D341Med (cell line): ENCODE data around the gene MIAT.

Experiments
- DNase-seq: peaks from one replicate; pipeline ENCODE4 v3.0.0; 2012; ENCODE audit warnings: low spot score

MIAT gene

GRCh38 chr22:26669060-26669481 is 11.7 kb downstream of the MIAT start:
- peak; percentile 54 for DNase-seq

- DNase-seq, result no peak
These were observed 13.1 kb downstream of the MIAT start for GRCh38 chr22:26670459-26670858.

DNA sequence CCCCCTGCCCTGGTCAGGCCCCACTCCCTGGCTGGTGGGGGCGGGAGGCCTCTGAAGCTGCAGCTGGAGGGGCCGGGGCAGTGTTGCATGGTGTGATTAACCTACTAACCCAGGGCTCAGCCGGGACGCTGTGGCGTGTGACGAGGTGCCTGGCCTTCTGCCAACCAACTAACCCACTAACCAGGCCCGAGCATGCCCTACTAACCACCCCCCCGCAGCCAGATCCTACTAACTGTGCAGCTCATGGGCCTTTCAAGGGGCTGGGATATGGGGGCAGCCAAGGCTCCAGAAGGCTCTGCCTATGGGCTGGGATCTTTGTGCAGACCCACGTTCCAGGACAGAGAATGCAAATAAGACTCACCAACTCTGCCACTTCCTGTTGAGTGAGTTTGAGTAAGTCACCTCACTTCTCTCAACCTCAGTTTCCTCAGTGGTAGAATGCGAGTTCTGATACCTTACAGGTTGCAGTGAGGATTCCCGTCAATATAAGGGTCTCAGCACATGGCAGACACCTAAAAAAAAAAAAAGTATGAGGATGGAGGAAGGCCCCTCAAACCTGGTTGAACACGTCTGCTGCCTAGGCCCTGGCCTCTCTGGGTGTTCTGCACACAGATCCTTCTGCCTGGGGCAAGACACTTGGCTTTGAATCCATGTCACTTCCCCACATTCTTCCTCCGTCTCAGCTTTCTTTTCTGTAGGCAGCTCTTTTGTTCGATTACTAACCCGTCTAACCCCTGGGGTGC is 14.1 kb downstream of the MIAT start:
- no peak for DNase-seq

DNA sequence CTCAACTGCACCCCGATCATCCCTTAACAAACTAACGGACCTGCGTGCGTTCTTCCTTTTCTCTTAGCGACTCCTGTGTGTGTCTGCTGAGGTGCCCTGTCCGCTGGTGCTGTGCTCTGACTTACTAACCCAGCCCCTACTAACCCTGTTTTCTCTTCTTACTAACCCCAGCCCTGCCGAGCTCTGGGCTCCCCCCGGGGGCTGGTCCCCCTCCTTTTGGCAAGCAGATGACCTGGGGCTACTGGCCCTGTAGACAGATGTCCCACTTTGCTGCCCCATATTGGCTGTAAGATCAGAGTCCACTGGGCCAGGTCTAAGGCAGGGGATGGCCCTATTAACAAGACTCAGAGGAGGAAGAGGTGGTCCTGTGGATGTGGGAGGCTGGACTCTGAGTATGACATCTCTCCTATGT is 14.7 kb downstream of the MIAT start:
- no peak for DNase-seq

DNA sequence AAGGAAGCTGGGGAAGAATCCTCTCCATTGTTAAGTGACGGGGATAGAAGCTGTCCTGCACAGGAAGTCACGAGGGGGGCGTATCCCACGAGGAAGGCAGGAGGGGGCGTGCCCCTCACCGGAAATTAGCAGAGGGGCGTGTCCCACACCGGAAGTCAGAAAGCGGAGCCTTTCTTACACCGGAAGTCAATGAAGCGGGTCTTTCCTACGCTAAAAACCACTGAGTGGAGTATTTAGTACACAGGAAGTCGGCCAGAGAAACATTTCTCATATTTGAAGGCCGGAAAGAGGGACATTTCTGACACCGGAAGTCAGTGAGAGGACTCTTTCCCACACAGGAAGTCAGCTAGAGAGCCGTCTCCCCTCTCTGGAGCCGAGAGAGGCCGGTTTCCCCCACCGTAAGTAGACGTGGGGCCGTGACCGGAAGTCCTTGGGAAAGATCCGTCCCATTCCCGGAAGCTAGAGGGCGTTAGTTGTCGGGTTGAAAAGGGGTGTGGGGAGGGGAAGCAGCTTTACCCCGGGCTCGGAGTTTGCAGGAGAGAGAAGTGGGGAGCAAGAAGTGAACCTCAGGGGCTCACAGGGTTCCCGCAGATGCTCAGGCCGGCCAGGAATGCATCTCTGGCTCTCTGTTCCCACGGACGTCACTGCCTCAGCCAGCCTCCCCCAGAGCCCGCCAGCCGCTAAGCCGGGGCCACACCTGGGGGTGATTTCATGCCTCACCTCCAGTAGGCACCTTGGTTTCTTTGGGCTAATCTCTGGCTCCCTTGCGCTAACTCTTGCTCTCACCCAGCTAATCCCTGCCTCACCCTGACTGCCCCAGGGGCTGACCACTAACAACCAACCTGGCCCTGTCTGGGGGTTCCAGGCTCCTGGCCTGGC is 15.4 kb downstream of the MIAT start:
- DNase-seq, result peak; percentile 87

- DNase-seq, result no peak
These were observed 16.1 kb downstream of the MIAT start for GRCh38 chr22:26673486-26673885.

DNA sequence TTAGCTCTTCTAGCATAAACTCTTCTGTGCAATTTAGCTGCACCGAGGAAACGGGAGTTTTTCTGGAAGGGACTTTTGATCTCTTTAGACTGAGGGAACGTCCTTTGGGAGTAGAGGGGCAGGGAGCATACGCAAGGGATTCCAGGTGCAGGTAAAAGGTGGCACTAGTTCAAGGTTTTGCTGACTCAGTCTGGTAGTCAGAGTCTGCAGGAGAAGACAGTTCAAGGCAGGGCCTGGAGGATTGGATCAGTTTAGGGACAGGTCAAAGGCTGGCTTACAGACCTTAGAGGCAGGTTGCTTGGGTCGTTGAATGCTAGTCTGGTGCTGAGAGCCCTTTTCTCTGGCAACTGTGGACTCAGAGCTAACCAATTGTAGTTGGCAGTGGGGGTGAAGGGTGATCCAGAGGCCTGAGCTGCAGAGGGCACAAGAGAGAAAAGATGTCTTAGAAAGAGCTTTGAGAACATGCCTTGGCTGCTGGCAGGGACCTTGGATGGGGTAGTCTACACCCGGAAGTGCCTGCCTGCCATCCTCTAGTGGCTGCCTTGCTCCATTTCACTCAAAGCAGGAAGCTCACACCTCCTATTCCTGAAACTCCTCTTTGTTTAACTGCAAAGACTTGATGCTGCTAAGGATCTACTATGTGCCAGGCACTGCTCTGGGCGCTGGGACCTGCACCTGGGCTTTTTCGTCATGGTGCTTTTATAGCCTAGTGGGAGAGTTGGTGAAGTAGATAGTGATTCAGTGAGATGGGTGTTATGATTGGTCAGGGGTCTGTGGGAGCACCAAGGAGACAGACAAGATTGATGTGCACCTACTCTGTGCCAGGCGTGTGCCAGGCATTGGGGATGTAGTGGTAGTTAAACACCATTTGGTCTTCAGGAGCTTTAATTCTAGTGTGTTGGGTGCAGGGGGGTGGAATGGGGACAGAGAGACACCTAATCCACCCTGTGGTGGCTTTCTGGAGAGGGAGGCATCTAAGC is 17.1 kb downstream of the MIAT start:
- DNase-seq, result no peak

DNA sequence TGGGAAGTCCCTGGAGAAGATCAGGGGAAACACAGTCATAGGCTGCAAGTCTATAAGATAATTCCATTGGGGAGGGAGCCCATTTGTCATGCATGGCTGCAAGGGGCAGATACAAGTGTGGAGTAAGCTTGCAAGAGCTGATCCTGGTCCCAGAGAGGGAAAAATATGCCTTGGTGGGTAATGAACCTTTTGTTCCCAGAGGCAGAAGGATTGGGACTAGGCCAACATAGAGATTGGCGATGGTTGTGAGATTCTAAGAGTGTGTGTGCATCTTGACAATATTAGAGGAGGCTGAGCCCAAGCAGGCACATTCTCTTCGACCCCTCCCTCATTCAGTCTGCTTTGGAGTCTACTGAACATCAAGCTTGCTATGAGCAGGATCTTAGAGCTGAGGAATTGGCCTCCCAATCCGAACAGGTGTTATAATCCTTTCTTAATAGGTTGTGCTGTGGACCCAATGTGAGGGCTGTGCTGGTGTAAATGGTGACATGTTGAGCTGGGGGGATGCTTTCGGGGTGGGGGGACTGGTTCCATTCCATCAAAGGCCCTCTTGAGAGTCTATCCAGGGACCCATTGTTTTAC is 18.4 kb downstream of the MIAT start:
- DNase-seq, result no peak

DNA sequence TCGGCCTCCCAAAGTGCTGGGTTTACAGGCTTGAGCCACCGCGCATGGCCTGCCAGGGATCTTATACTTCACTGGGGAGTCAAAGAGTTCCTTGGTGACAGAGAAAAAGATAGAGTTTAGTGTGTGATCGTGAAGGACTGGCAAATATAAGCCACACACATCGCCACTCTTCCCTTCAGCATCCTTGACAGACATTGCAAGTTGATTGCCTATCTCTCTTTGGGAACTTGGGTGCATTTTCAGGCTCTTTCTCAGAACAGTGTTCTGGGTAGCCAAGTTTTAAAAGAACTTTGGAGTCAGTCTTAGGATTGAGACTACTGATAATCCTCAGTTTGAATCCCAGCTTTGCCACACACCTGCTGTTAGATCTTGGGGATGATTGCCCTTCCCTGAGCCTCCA is 19.8 kb downstream of the MIAT start:
- no peak for DNase-seq

- DNase-seq, result peak; percentile 83
These were observed 21.7 kb downstream of the MIAT start for GRCh38 chr22:26679003-26679629.

DNA sequence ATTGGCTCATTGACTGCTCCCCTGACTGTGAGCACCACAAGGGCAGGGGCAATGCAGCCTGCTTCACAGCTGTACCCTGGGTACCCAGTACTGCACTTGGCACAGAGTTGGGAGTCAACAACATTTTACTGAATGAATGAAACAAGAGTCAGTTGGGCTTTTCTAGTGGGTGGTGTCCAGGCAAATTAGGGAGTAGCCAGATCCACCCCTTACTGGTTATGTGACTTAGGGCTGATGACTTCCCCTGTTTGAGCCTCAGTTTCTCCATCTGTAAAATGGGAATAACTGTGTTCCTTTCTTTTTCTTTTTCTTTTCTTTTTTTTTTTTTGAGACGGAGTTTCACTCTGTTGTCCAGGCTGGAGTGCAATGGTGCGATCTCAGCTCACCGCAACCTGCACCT is 23.1 kb downstream of the MIAT start:
- no peak for DNase-seq

DNA sequence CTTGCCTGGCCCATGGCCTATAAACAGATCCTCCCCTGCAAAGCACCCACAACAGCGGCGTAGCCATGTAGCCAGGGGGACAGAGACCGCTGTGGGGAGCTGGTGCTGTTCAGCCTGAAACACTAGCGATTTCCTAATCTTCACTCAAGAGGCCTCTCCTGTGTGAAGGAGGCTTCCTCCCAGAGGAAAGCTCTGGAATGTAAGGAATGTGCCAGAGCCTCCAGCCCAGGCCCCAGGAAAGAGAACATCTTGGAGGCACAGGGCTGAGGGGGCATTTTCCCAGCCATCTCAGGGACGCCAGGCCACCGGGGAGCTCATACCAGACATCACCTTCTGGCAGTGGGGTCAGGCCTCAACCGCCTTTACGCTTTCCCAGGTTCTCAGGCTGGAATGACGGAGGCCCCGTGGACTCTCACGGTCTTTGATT is 24.0 kb downstream of the MIAT start:
- DNase-seq, result no peak

DNA sequence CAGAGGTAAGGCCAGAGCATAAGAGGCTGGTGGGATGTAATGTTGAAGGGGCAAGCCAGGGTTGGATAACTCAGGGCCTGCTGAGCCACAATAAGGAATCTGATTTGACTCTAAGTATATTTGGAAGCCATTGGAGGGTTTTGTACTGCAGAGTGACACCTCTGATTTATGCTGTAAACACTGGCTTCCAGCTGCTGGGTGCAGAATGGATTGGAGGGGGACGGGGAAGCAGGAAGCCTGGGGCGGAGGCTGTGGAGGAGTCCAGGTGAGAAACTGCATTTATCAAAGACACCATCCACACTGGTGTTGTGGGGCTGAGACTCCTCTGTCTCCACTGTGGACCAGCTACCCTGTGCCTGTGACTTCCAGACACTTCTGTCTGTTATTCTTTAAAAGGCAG is 26.8 kb downstream of the MIAT start:
- no peak for DNase-seq

DNA sequence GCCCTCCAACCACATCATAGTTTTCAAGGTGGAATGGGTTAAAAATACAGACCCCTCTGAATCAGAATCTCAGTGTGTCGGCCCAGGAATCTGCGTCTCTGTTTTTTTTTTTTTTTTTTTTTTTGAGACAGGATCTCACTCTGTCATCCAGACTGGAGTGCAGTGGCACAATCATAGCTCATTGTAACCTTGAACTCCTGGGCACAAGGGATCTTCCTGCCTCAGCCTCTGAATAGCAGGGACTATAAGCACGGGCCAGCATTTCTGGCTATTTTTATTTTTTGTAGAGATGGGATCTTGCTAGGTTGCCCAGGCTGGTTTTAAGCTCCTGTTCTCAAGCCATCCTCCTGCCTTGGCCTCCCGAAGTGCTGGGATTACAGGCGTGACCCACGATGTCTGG is 28.2 kb downstream of the MIAT start:
- DNase-seq, result no peak

- DNase-seq, result no peak
These were observed 30.1 kb downstream of the MIAT start for GRCh38 chr22:26687439-26687838.

- DNase-seq, result no peak
These were observed 32.3 kb downstream of the MIAT start for GRCh38 chr22:26689513-26690301.

- no peak for DNase-seq
These were observed 33.4 kb downstream of the MIAT start for GRCh38 chr22:26690654-26691376.

- no peak for DNase-seq
These were observed 34.0 kb downstream of the MIAT start for GRCh38 chr22:26691377-26691716.

GRCh38 chr22:26692215-26692614 is 34.8 kb downstream of the MIAT start:
- no peak for DNase-seq

- DNase-seq, result peak; percentile 70
These were observed 39.8 kb downstream of the MIAT start for GRCh38 chr22:26697151-26697550.
